Kidney (tissue), 14 donors: Measurements from ENCODE around the gene TENM4. TPM values are rescaled to one million over a fixed set of nuclear protein-coding genes. Genes with fewer than 3 reads are reported as not detected.

ENCODE experiments used
- DNase-seq, 5 donors: peaks; one replicate each; pipeline ENCODE4 v3.0.0-alpha.2; 2013 to 2020
- FAIRE-seq: peaks from 2 replicates; lab custom pipeline; 2012; peaks lifted over from hg19 to GRCh38; lab: Jason Lieb, UNC
- H3K27ac ChIP-seq, 2 donors: one replicate each; pipeline ENCODE4 v1.7.0; 2013; ENCODE audit warnings: low read depth in 2 of 2, low read length in 2 of 2, inconsistent platforms in 1 of 2
- H3K27me3 ChIP-seq: one replicate; pipeline ENCODE4 v1.7.1; 2013; ENCODE audit warnings: low read length, inconsistent platforms; ENCODE audit not compliant: control insufficient read depth, insufficient read depth
- H3K36me3 ChIP-seq, 3 donors: one replicate each; pipeline versions ENCODE4 v1.7.0 to v1.7.1; 2013; ENCODE audit warnings: low read length in 3 of 3, control low read depth in 1 of 3, inconsistent platforms in 1 of 3; ENCODE audit not compliant: insufficient read depth in 3 of 3, control insufficient read depth in 2 of 3
- H3K4me1 ChIP-seq, 3 donors: one replicate each; pipeline versions ENCODE4 v1.7.0 to v1.7.1; 2013; ENCODE audit warnings: low read length in 3 of 3, inconsistent platforms in 1 of 3, low read depth in 1 of 3; ENCODE audit not compliant: control insufficient read depth in 2 of 3, insufficient read depth in 2 of 3
- H3K4me3 ChIP-seq, 3 donors: one replicate each; pipeline versions ENCODE4 v1.7.0 to v1.8.1; 2013; ENCODE audit warnings: low read length in 3 of 3, control low read depth in 1 of 3, inconsistent platforms in 1 of 3
- H3K9ac ChIP-seq, 3 donors: one replicate each; pipeline versions ENCODE4 v1.7.0 to v1.7.1; 2013; ENCODE audit warnings: low read length in 3 of 3, control low read depth in 1 of 3, inconsistent platforms in 1 of 3
- H3K9me3 ChIP-seq, 3 donors: one replicate each; pipeline versions ENCODE4 v1.7.0 to v1.7.1; 2013; ENCODE audit warnings: low read length in 3 of 3, control low read depth in 1 of 3, inconsistent platforms in 1 of 3; ENCODE audit not compliant: control insufficient read depth in 2 of 3, insufficient read depth in 1 of 3
- CTCF ChIP-seq: IDR thresholded peaks from 3 replicates; pipeline ENCODE4 v1.5.1; 2012; ENCODE audit warnings: mild to moderate bottlenecking, moderate library complexity, borderline replicate concordance; ENCODE audit not compliant: insufficient read depth; ENCODE audit errors: extremely low read depth
- intact Hi-C: fragments of 100-400 bp; cut with DNase I; formaldehyde crosslinking; loops from one replicate; pipeline ENCODE4 v1.11.1; 2022
- polyA plus RNA-seq: library from polyadenylated mRNA; stranded (reverse); fragments of 350-450 nt; fragmentation: Illumina TruSeq; extraction: RNeasy Lipid Tissue Mini Kit (QIAGEN cat#74804); gene quantifications from one replicate; pipeline ENCODE4 v1.2.3, GENCODE V29; 2014; ENCODE audit warnings: low read depth, low replicate concordance; ENCODE audit not compliant: insufficient read depth
- total RNA-seq: library from RNA; stranded (reverse); fragmentation: NEBNext Ultra II Directional; extraction: Animal tissue kit (Norgen Biotek cat#: 25700); gene quantifications from one replicate; pipeline ENCODE4 v1.2.1, GENCODE V29; 2021
- donor health status: control.
- donor health status: control.
- donor health status: control.
- donor health status: control.
- donor health status: control.
- donor health status: DM: yes; HTN: yes; CAD: no.
- donor health status: Normal renal cell carcinoma (clear cell type).

The TENM4 gene
- total and polyA plus RNA-seq, 2 donors from 2014 or later, result 0.34 to 31.0 TPM

- peak in 1 of 5 donors; percentile 37 for DNase-seq
- no peak for TF ChIP-seq CTCF
These were observed 198.2 kb downstream of the TENM4 start for GRCh38 chr11:79242616-79243015.

GRCh38 chr11:79241852-79242241, 199.0 kb downstream of the TENM4 start:
- no peaks in the 10 kb centered on the region for H3K27me3 ChIP-seq
- TF ChIP-seq CTCF, result no peak
- H3K36me3 ChIP-seq, result no peaks in the 10 kb centered on the region
- FAIRE-seq, result no peak
- H3K4me3 ChIP-seq, result no peak overlapping the region
- intact Hi-C loops, result no loop called here
- DNase-seq, result no peak
- H3K9ac ChIP-seq, result no peak overlapping the region
- H3K9me3 ChIP-seq, result no peaks in the 10 kb centered on the region
- H3K4me1 ChIP-seq, result peaks cover 0 to 18% (median 9%) of the 10 kb centered on the region in 3 donors
- no peak overlapping the region for H3K27ac ChIP-seq

More at GRCh38 chr11:79242616-79243015, 198.2 kb downstream of the TENM4 start:
- Histone ChIP-seq H3K4me3 (no peak overlapping the region), H3K27ac (no peak overlapping the region), H3K36me3 (no peaks in the 10 kb centered on the region), H3K4me1 (peaks cover 0 to 18% (median 9%) of the 10 kb centered on the region in 3 donors), H3K27me3 (no peaks in the 10 kb centered on the region), H3K9me3 (no peaks in the 10 kb centered on the region), H3K9ac (no peak overlapping the region)
- intact Hi-C loops, result no loop called here
- FAIRE-seq, result no peak

GRCh38 chr11:79241205-79241851, 199.5 kb downstream of the TENM4 start:
- no peak overlapping the region for H3K27ac ChIP-seq
- intact Hi-C loops, result no loop called here
- FAIRE-seq, result no peak

More at GRCh38 chr11:79241205-79241851, 199.5 kb downstream of the TENM4 start:
- TF ChIP-seq CTCF, result no peak
- Histone ChIP-seq H3K27me3 (no peaks in the 10 kb centered on the region), H3K36me3 (no peaks in the 10 kb centered on the region), H3K9me3 (no peaks in the 10 kb centered on the region), H3K4me1 (peaks cover 0 to 22% (median 9%) of the 10 kb centered on the region in 3 donors), H3K4me3 (no peak overlapping the region), H3K9ac (no peak overlapping the region)
- no peak for DNase-seq
